K562 (cell line): Measurements from ENCODE around the gene APOA1. TPM values are rescaled to one million over a fixed set of nuclear protein-coding genes. Genes with fewer than 3 reads are reported as not detected.

Source experiments
- ATAC-seq: fragments of 200-7000 bp; cut with Tn5 transposase; 3 replicates; pipeline ENCODE4 v1.9.1; 2020; ENCODE audit warnings: moderate library complexity
- BruUV-seq: library from RNA; stranded (reverse); fragments of 400-500 nt; replicated peaks from 2 replicates; lab custom pipeline; 2021; lab: Mats Ljungman, UMichigan
- CTCF ChIA-PET: fragments of 300-600 bp; formaldehyde crosslinking; extraction: SDS; loops from one replicate; lab custom pipeline; 2021; ENCODE audit warnings: low intra/inter-chr PET ratio; lab: Yijun Ruan, JAX
- POLR2A ChIA-PET: fragments of 300-600, 350-650 bp; sonication (Branson Sonifier 250); formaldehyde crosslinking; extraction: SDS; loops from one replicate; lab custom pipeline; 2021; ENCODE audit warnings: antibody characterized with exemption, inconsistent platforms; lab: Yijun Ruan, JAX
- DNase-seq, 4 experiments: peaks; one replicate each; pipeline versions ENCODE4 v3.0.0 to v3.0.0-alpha.2; 2011 to 2018; ENCODE audit warnings: low spot score in 3 of 4, mixed read lengths in 3 of 4; ENCODE audit errors: extremely low read depth in 1 of 4
- FAIRE-seq: peaks from 2 replicates; lab custom pipeline; 2011; peaks lifted over from hg19 to GRCh38; lab: Jason Lieb, UNC
- H2AFZ ChIP-seq: 2 replicates; pipeline ENCODE4 v1.6.0; 2011; ENCODE audit warnings: low read depth, low read length, control low read depth, inconsistent platforms
- H3K27ac ChIP-seq: fragments of 200-600 bp; 3 replicates; pipeline ENCODE4 v1.8.0; 2011; ENCODE audit warnings: low read depth, mild to moderate bottlenecking, control low read depth, inconsistent platforms, low read length, moderate library complexity, mixed read lengths; ENCODE audit errors: extremely low read depth
- H3K27me3 ChIP-seq, 2 experiments: fragments of 300-600 bp in 1 of 2; 2 replicates in 1 of 2; 3 replicates in 1 of 2; pipeline versions ENCODE4 v1.6.0 to v1.8.0; 2011; ENCODE audit warnings: inconsistent platforms in 2 of 2, low read length in 2 of 2, mild to moderate bottlenecking in 1 of 2, mixed read lengths in 1 of 2, moderate library complexity in 1 of 2; ENCODE audit not compliant: control insufficient read depth in 2 of 2, insufficient read depth in 2 of 2
- H3K36me3 ChIP-seq: fragments of 300-600 bp; 3 replicates; pipeline ENCODE4 v1.8.0; 2011; ENCODE audit warnings: mild to moderate bottlenecking, low read length, inconsistent platforms; ENCODE audit not compliant: control insufficient read depth, insufficient read depth
- H3K4me1 ChIP-seq, 2 experiments: fragments of 200-600 bp in 1 of 2; replicated peaks in 1 of 2; 2 replicates in 1 of 2; 3 replicates in 1 of 2; pipeline versions ENCODE4 v1.5.1 to v1.8.0; 2011; ENCODE audit warnings: inconsistent platforms in 2 of 2, low read length in 2 of 2, mild to moderate bottlenecking in 1 of 2, mixed read lengths in 1 of 2, moderate library complexity in 1 of 2; ENCODE audit not compliant: control insufficient read depth in 2 of 2, insufficient read depth in 2 of 2
- H3K4me2 ChIP-seq: 2 replicates; pipeline ENCODE4 v1.6.1; 2011; ENCODE audit warnings: low read length, control low read depth, inconsistent platforms, mixed read lengths; ENCODE audit not compliant: insufficient read depth
- H3K4me3 ChIP-seq: fragments of 200-600 bp; sonication (generic), shearing (Covaris generic); 2 replicates; pipeline ENCODE4 v1.5.1; 2016; ENCODE audit warnings: control low read depth, inconsistent platforms
- H3K79me2 ChIP-seq: fragments of 200-600 bp; 3 replicates; pipeline ENCODE4 v1.8.0; 2011; ENCODE audit warnings: low read length, inconsistent platforms; ENCODE audit not compliant: control insufficient read depth, insufficient read depth
- H3K9ac ChIP-seq, 2 experiments: 2 replicates each; pipeline versions ENCODE4 v1.6.0 to v1.6.1; 2011; ENCODE audit warnings: low read depth in 2 of 2, low read length in 2 of 2, control low read depth in 1 of 2, inconsistent platforms in 1 of 2, mild to moderate bottlenecking in 1 of 2, mixed read lengths in 1 of 2; ENCODE audit not compliant: insufficient read depth in 1 of 2
- H3K9me1 ChIP-seq: one replicate; pipeline ENCODE4 v1.6.0; 2011; ENCODE audit warnings: inconsistent platforms, mild to moderate bottlenecking, low read length, moderate library complexity; ENCODE audit not compliant: control insufficient read depth, insufficient read depth
- H3K9me3 ChIP-seq: replicated peaks from 2 replicates; pipeline ENCODE4 v1.5.1; 2011; ENCODE audit warnings: low read depth, low read length, inconsistent platforms; ENCODE audit not compliant: control insufficient read depth, insufficient read depth
- H4K20me1 ChIP-seq: replicated peaks from 2 replicates; pipeline ENCODE4 v1.6.1; 2011; ENCODE audit warnings: low read length, inconsistent platforms, mixed read lengths; ENCODE audit not compliant: control insufficient read depth, insufficient read depth
- CBX5 ChIP-seq: IDR thresholded peaks from 2 replicates; pipeline ENCODE4 v1.6.1; 2014; ENCODE audit warnings: low read depth, borderline replicate concordance
- ELF4 ChIP-seq: fragments of 450-650 bp; formaldehyde crosslinking; IDR thresholded peaks from 2 replicates; pipeline ENCODE4 v1.4.0; 2022; ENCODE audit warnings: missing genetic modification characterization
- EZH2 ChIP-seq: IDR thresholded peaks from 2 replicates; pipeline ENCODE4 v1.6.1; 2012; ENCODE audit warnings: low read depth, mild to moderate bottlenecking, inconsistent platforms, low read length, borderline replicate concordance
- NFYB ChIP-seq: IDR thresholded peaks from 2 replicates; pipeline ENCODE4 v1.6.1; 2011; ENCODE audit warnings: mild to moderate bottlenecking, moderate library complexity; ENCODE audit not compliant: insufficient read length; ENCODE audit errors: extremely low read depth
- PCBP1 ChIP-seq: fragments of 200-400 bp; formaldehyde crosslinking; IDR thresholded peaks from 2 replicates; pipeline ENCODE4 v1.6.1; 2018; ENCODE audit warnings: mild to moderate bottlenecking, low read depth, low read length; ENCODE audit not compliant: poor library complexity, severe bottlenecking
- SP1 ChIP-seq: sonication (generic); formaldehyde crosslinking; IDR thresholded peaks from 2 replicates; pipeline ENCODE4 v1.8.1; 2022; ENCODE audit warnings: mild to moderate bottlenecking, missing genetic modification reagents
- ZNF134 ChIP-seq: fragments of 250-450 bp; sonication (Bioruptor Pico); conservative IDR thresholded peaks from 2 replicates; pipeline ENCODE4 v1.4.0; 2020
- WGBS: fragments of 100-300 bp; shearing (Covaris generic); methylation state at CpG from one replicate; pipeline ENCODE4 v1.1.6; 2016; ENCODE audit warnings: low coverage, mixed read lengths; ENCODE audit not compliant: insufficient coverage; ENCODE audit errors: missing lambda C conversion rate; 5-methylcytosine and 5-hydroxymethylcytosine counted together
- in situ Hi-C: fragments of 300-500 bp; cut with MboI; formaldehyde crosslinking; loops from 4 replicates; pipeline ENCODE4 v1.15.0; 2018; ENCODE audit warnings: inconsistent platforms, mixed read lengths
- intact Hi-C: fragments of 100-400 bp; cut with micrococcal nuclease; formaldehyde crosslinking; loops from 2 replicates; pipeline ENCODE4 v1.14.2; 2022
- polyA plus RNA-seq, 8 experiments: library from polyadenylated mRNA; depleted of rRNA in 4 of 8; stranded (reverse) in 5 of 8; unstranded in 3 of 8; fragments of >200 nt; fragmentation: Nextera tagmentation in 2 of 8; fragmentation: Illumina TruSeq in 1 of 8; extraction: Ambion mirVana in 2 of 8; extraction: Trizol in 1 of 8; gene quantifications; 2 replicates each; pipeline versions ENCODE4 v1.2.1 to v1.2.3, GENCODE V29; 2011 to 2014; ENCODE audit warnings: inconsistent platforms in 1 of 8, missing spikeins in 1 of 8
- total RNA-seq, 7 experiments: library from RNA; depleted of rRNA in 6 of 7; stranded (reverse); fragments of >200 nt in 6 of 7; fragmentation: Illumina TruSeq in 2 of 7; extraction: Trizol in 2 of 7; gene quantifications; 2 replicates each; pipeline versions ENCODE4 v1.2.1 to v1.2.3, GENCODE V29; 2011 to 2021; ENCODE audit warnings: low replicate concordance in 1 of 7
- TF ChIP-seq, protein P1 (sequence below): fragments of 250-450 bp; sonication (Bioruptor Pico); IDR thresholded peaks from 2 replicates; pipeline ENCODE4 v1.5.1; 2021; ENCODE audit warnings: mild to moderate bottlenecking
- TF ChIP-seq, protein P2 (sequence below), 2 experiments: fragments of 450-650 bp in 1 of 2; sonication (generic) in 1 of 2; formaldehyde crosslinking in 1 of 2; IDR thresholded peaks; 2 replicates each; pipeline versions ENCODE4 v1.7.1 to v1.9.0; 2016 to 2022; ENCODE audit warnings: inconsistent platforms in 1 of 2, mild to moderate bottlenecking in 1 of 2, missing genetic modification reagents in 1 of 2
- TF ChIP-seq, protein P3 (sequence below): fragments of 250-450 bp; sonication (Bioruptor Pico); IDR thresholded peaks from 2 replicates; pipeline ENCODE4 v1.5.0; 2021

The APOA1 gene
- total and polyA plus RNA-seq, 9 of the 15 experiments (the other 6 are each of a cell fraction or from before 2014, with no cell fraction given) = 1.8 TPM; not detected in 8

DNA sequence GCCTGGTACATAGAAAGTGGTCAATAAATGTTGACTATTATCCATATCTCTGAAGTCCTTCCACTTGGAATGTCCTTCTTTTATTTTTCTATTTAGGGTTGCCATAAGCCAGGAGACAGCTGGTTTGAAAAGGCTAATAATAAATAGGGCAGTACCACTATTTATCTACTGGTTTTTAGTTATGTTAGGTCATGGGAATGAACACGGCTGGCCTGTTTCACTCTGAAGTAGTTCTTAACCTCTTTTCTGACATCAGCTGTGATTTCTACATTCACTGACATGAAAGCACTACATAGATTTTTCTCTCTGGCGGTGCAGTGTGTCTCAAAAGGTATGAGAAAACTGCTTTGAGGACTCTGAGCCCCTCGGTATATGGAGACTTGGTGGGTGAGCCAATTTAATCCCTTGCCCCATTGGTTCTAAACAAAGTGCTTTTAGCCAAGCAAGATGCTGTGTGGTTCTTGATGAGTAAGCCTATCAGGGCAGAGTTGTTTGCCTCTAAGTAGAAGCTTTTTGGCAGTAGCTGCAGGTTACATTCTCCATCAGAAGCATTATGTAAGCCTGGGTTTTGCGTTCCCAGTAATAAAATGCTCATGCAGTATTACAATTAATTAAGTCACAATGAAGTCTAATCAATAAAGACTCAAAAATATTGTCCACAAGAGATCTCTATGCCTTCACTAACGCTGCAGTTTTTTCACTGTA is 48.7 kb upstream of the APOA1 start:
- no peaks in the 10 kb centered on the region for H3K9me3 ChIP-seq
- no peaks in the 10 kb centered on the region for H3K4me1 ChIP-seq
- H2AFZ ChIP-seq = no peak overlapping the region
- no peaks in the 10 kb centered on the region for H4K20me1 ChIP-seq
- FAIRE-seq (no peak), DNase-seq (no peak), ATAC-seq (no peak)
- ChIA-PET POLR2A (interaction anchor here (1.5 to 1.6 kb wide), 2 partner anchors 7 to 31 kb away, joined by 4 to 5 read pairs; no protein-coding TSS in a partner anchor), CTCF (no interaction called here)
- 83% methylated on average over 5 of the region's 5 CpGs for WGBS
- no peaks in the 10 kb centered on the region for H3K79me2 ChIP-seq
- H3K4me2 ChIP-seq = no peak overlapping the region
- in situ Hi-C loops (loop anchor here (10.0 kb wide), 1 partner anchor 339 kb away; no protein-coding TSS in a partner anchor), intact Hi-C loops (no loop called here)
- H3K4me3 ChIP-seq = no peak overlapping the region
- H3K9me1 ChIP-seq = no peaks in the 10 kb centered on the region
- H3K27ac ChIP-seq = no peak overlapping the region
- no peak overlapping the region for H3K9ac ChIP-seq
- no TSS peak for BruUV-seq
- H3K36me3 ChIP-seq = no peaks in the 10 kb centered on the region
- H3K27me3 ChIP-seq = no peaks in the 10 kb centered on the region
- TF ChIP-seq ZNF134 = no peak
- TF ChIP-seq, protein P1, sequence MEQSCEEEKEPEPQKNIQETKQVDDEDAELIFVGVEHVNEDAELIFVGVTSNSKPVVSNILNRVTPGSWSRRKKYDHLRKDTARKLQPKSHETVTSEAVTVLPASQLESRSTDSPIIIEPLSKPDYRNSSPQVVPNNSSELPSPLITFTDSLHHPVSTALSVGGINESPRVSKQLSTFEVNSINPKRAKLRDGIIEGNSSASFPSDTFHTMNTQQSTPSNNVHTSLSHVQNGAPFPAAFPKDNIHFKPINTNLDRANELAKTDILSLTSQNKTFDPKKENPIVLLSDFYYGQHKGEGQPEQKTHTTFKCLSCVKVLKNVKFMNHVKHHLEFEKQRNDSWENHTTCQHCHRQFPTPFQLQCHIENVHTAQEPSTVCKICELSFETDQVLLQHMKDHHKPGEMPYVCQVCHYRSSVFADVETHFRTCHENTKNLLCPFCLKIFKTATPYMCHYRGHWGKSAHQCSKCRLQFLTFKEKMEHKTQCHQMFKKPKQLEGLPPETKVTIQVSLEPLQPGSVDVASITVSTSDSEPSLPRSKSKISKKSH (CRISPR knock-in tag) = no peak
- TF ChIP-seq SP1 (CRISPR knock-in tag) = no peak
- TF ChIP-seq, protein P2, sequence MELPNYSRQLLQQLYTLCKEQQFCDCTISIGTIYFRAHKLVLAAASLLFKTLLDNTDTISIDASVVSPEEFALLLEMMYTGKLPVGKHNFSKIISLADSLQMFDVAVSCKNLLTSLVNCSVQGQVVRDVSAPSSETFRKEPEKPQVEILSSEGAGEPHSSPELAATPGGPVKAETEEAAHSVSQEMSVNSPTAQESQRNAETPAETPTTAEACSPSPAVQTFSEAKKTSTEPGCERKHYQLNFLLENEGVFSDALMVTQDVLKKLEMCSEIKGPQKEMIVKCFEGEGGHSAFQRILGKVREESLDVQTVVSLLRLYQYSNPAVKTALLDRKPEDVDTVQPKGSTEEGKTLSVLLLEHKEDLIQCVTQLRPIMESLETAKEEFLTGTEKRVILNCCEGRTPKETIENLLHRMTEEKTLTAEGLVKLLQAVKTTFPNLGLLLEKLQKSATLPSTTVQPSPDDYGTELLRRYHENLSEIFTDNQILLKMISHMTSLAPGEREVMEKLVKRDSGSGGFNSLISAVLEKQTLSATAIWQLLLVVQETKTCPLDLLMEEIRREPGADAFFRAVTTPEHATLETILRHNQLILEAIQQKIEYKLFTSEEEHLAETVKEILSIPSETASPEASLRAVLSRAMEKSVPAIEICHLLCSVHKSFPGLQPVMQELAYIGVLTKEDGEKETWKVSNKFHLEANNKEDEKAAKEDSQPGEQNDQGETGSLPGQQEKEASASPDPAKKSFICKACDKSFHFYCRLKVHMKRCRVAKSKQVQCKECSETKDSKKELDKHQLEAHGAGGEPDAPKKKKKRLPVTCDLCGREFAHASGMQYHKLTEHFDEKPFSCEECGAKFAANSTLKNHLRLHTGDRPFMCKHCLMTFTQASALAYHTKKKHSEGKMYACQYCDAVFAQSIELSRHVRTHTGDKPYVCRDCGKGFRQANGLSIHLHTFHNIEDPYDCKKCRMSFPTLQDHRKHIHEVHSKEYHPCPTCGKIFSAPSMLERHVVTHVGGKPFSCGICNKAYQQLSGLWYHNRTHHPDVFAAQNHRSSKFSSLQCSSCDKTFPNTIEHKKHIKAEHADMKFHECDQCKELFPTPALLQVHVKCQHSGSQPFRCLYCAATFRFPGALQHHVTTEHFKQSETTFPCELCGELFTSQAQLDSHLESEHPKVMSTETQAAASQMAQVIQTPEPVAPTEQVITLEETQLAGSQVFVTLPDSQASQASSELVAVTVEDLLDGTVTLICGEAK (IDR thresholded peaks at IDR 0.05) = no peak
- TF ChIP-seq, protein P2 (CRISPR knock-in tag; IDR thresholded peaks at IDR 0.05) = no peak
- TF ChIP-seq, protein P3, sequence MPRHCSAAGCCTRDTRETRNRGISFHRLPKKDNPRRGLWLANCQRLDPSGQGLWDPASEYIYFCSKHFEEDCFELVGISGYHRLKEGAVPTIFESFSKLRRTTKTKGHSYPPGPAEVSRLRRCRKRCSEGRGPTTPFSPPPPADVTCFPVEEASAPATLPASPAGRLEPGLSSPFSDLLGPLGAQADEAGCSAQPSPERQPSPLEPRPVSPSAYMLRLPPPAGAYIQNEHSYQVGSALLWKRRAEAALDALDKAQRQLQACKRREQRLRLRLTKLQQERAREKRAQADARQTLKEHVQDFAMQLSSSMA (CRISPR knock-in tag) = no peak
- TF ChIP-seq EZH2 = no peak
- TF ChIP-seq NFYB = no peak
- no peak for TF ChIP-seq ELF4 (CRISPR knock-in tag)
- TF ChIP-seq PCBP1 = no peak
- no peak for TF ChIP-seq CBX5
